WTC11 (cell line): Measurements from ENCODE around the gene GSG1L2. TPM values are rescaled to one million over a fixed set of nuclear protein-coding genes. Genes with fewer than 3 reads are reported as not detected.

Experiments used
- ATAC-seq: fragments of 200-7000 bp; cut with Tn5 transposase; 2 replicates; pipeline ENCODE4 v1.10.0; 2021; ENCODE audit warnings: mild to moderate bottlenecking, moderate library complexity
- CTCF ChIA-PET: fragments of 300-600 bp; sonication (Branson Sonifier 250); formaldehyde crosslinking; loops from one replicate; lab custom pipeline; 2021; ENCODE audit warnings: antibody characterized with exemption; lab: Charles Lee
- POLR2A ChIA-PET: fragments of 350-600 bp; sonication (Branson Sonifier 250); formaldehyde crosslinking; loops from one replicate; lab custom pipeline; 2021; ENCODE audit warnings: antibody characterized with exemption; lab: Charles Lee
- DNase-seq: peaks from one replicate; pipeline ENCODE4 v3.0.0; 2021; ENCODE audit warnings: low spot score
- H3K27ac Mint-ChIP-seq: 2 replicates; pipeline ENCODE4 v1.8.0; 2021; ENCODE audit warnings: mixed read lengths
- H3K27me3 Mint-ChIP-seq: 2 replicates; pipeline ENCODE4 v1.8.0; 2021; ENCODE audit warnings: low read depth, mild to moderate bottlenecking, moderate library complexity, mixed read lengths
- H3K36me3 Mint-ChIP-seq: 2 replicates; pipeline ENCODE4 v1.8.0; 2021; ENCODE audit warnings: mixed read lengths
- H3K4me1 Mint-ChIP-seq: 2 replicates; pipeline ENCODE4 v1.8.0; 2022; ENCODE audit warnings: mixed read lengths
- H3K4me3 Mint-ChIP-seq: 2 replicates; pipeline ENCODE4 v1.8.0; 2021; ENCODE audit warnings: mild to moderate bottlenecking, moderate library complexity, mixed read lengths
- H3K9me3 Mint-ChIP-seq: 2 replicates; pipeline ENCODE4 v1.8.0; 2021; ENCODE audit warnings: mixed read lengths
- CBFB ChIP-seq: sonication (generic); formaldehyde crosslinking; IDR thresholded peaks from 2 replicates; pipeline ENCODE4 v1.8.1; 2022; ENCODE audit warnings: mild to moderate bottlenecking, low read depth, missing genetic modification reagents
- E2F4 ChIP-seq: sonication (generic); formaldehyde crosslinking; IDR thresholded peaks from 2 replicates; pipeline ENCODE4 v1.8.1; 2022; ENCODE audit warnings: low read depth, mild to moderate bottlenecking, moderate library complexity, missing genetic modification reagents, borderline replicate concordance
- ESRRA ChIP-seq: sonication (generic); formaldehyde crosslinking; IDR thresholded peaks from 2 replicates; pipeline ENCODE4 v1.8.1; 2022; ENCODE audit warnings: mild to moderate bottlenecking, missing genetic modification reagents, borderline replicate concordance
- HMGA2 ChIP-seq: fragments of 250-450 bp; sonication (Bioruptor Pico); IDR thresholded peaks from 2 replicates; pipeline ENCODE4 v1.4.0; 2021; ENCODE audit warnings: mild to moderate bottlenecking, moderate library complexity
- IRF1 ChIP-seq: sonication (generic); formaldehyde crosslinking; IDR thresholded peaks from 2 replicates; pipeline ENCODE4 v1.8.0; 2023; ENCODE audit warnings: missing genetic modification reagents
- MAX ChIP-seq: sonication (generic); formaldehyde crosslinking; IDR thresholded peaks from 2 replicates; pipeline ENCODE4 v1.8.0; 2022; ENCODE audit warnings: mild to moderate bottlenecking, missing genetic modification reagents
- NFATC4 ChIP-seq: fragments of 250-450 bp; sonication (Bioruptor Pico); IDR thresholded peaks from 2 replicates; pipeline ENCODE4 v1.9.0; 2021; ENCODE audit warnings: mild to moderate bottlenecking
- SOX15 ChIP-seq: fragments of 250-450 bp; sonication (Bioruptor Pico); IDR thresholded peaks from 2 replicates; pipeline ENCODE4 v1.9.0; 2021; ENCODE audit warnings: mild to moderate bottlenecking
- STAT6 ChIP-seq: sonication (generic); formaldehyde crosslinking; conservative IDR thresholded peaks from 2 replicates; pipeline ENCODE4 v1.8.1; 2023; ENCODE audit warnings: mild to moderate bottlenecking, low read depth, missing genetic modification reagents, moderate library complexity
- TEAD4 ChIP-seq: sonication (generic); formaldehyde crosslinking; IDR thresholded peaks from 2 replicates; pipeline ENCODE4 v1.8.0; 2022; ENCODE audit warnings: mild to moderate bottlenecking, missing genetic modification reagents
- USF2 ChIP-seq: sonication (generic); formaldehyde crosslinking; IDR thresholded peaks from 2 replicates; pipeline ENCODE4 v1.8.1; 2023; ENCODE audit warnings: mild to moderate bottlenecking, missing genetic modification reagents, moderate library complexity
- ZMAT4 ChIP-seq: fragments of 250-450 bp; sonication (Bioruptor Pico); IDR thresholded peaks from 2 replicates; pipeline ENCODE4 v1.9.0; 2021; ENCODE audit warnings: mild to moderate bottlenecking
- ZNF121 ChIP-seq: sonication (generic); formaldehyde crosslinking; IDR thresholded peaks from 2 replicates; pipeline ENCODE4 v1.8.0; 2023; ENCODE audit warnings: missing genetic modification reagents
- ZNF219 ChIP-seq: sonication (generic); formaldehyde crosslinking; IDR thresholded peaks from 2 replicates; pipeline ENCODE4 v1.8.0; 2023; ENCODE audit warnings: missing genetic modification reagents, mild to moderate bottlenecking, borderline replicate concordance
- ZNF532 ChIP-seq: fragments of 250-450 bp; sonication (Bioruptor Pico); IDR thresholded peaks from 2 replicates; pipeline ENCODE4 v1.9.0; 2021; ENCODE audit warnings: mild to moderate bottlenecking, borderline replicate concordance
- total RNA-seq: library from RNA; stranded (reverse); gene quantifications from 3 replicates; pipeline ENCODE4 v1.2.3, GENCODE V29; 2021

Gene GSG1L2
- total RNA-seq, 1 experiment from 2014 or later: not detected

GRCh38 chr17:9825641-9826150, 3.8 kb upstream of the GSG1L2 start, which contains the start of gene GLP2R:
TSS of gene GLP2R (plus strand) at chr17:9825924. CDS start at chr17:9826064, 140 bp downstream.
- Mint-ChIP-seq H3K4me3 (no peak within 1 kb of the TSS), H3K27ac (no peak within 1 kb of the TSS), H3K9me3 (peaks cover 4% of the 10 kb centered on the region), H3K36me3 (no peaks in the 10 kb centered on the region), H3K4me1 (peaks cover 4% of the 10 kb centered on the region), H3K27me3 (no peaks in the 10 kb centered on the region; the same call in 1 of the 2 replicates)
- TF ChIP-seq TEAD4 (no peak), MAX (CRISPR knock-in tag) (no peak), NFATC4 (CRISPR knock-in tag) (no peak), ZNF532 (CRISPR knock-in tag) (no peak), CBFB (no peak), ZMAT4 (CRISPR knock-in tag) (no peak), STAT6 (no peak), ZNF219 (CRISPR knock-in tag) (no peak), ZNF121 (no peak), ESRRA (CRISPR knock-in tag) (no peak), SOX15 (no peak), IRF1 (CRISPR knock-in tag) (no peak), E2F4 (no peak), USF2 (CRISPR knock-in tag) (no peak), HMGA2 (CRISPR knock-in tag) (no peak)
- ChIA-PET POLR2A (no interaction called here), CTCF (interaction anchor here (0.6 to 2.2 kb wide), 4 partner anchors 21 to 103 kb away, joined by 3 to 5 read pairs (median 4); no protein-coding TSS in a partner anchor)
- no peak for DNase-seq
- ATAC-seq: no peak
